HEK293 (cell line): Measurements from ENCODE around the gene BEX4.

Experiments
- CTCF ChIP-seq: fragments of 450-650 bp; formaldehyde crosslinking; IDR thresholded peaks from 2 replicates; pipeline ENCODE4 v1.5.1; 2016; ENCODE audit warnings: missing biosample characterization, missing genetic modification characterization
- FEZF1 ChIP-seq: fragments of 450-650 bp; formaldehyde crosslinking; IDR thresholded peaks from 2 replicates; pipeline ENCODE4 v1.5.1; 2016; ENCODE audit warnings: missing biosample characterization, missing genetic modification characterization
- GFI1B ChIP-seq: fragments of 450-650 bp; formaldehyde crosslinking; IDR thresholded peaks from 2 replicates; pipeline ENCODE4 v1.5.1; 2016; ENCODE audit warnings: missing biosample characterization, missing genetic modification characterization
- PATZ1 ChIP-seq: fragments of 450-650 bp; formaldehyde crosslinking; IDR thresholded peaks from 2 replicates; pipeline ENCODE4 v1.5.1; 2016; ENCODE audit warnings: missing biosample characterization, missing genetic modification characterization
- REST ChIP-seq: fragments of 450-650 bp; formaldehyde crosslinking; IDR thresholded peaks from 2 replicates; pipeline ENCODE4 v1.5.1; 2016; ENCODE audit warnings: missing biosample characterization, missing genetic modification characterization
- ZIC2 ChIP-seq: fragments of 450-650 bp; formaldehyde crosslinking; IDR thresholded peaks from 2 replicates; pipeline ENCODE4 v1.5.1; 2016; ENCODE audit warnings: missing biosample characterization, missing genetic modification characterization
- ZNF18 ChIP-seq: fragments of 450-650 bp; formaldehyde crosslinking; IDR thresholded peaks from 2 replicates; pipeline ENCODE4 v1.5.1; 2016; ENCODE audit warnings: missing biosample characterization, missing genetic modification characterization
- ZNF274 ChIP-seq, 2 experiments: fragments of 200-500 bp in 1 of 2; fragments of 450-650 bp in 1 of 2; sonication (Bioruptor generic) in 1 of 2; formaldehyde crosslinking in 1 of 2; IDR thresholded peaks; 2 replicates each; pipeline versions ENCODE4 v1.5.1 to v1.6.1; 2014 to 2016; ENCODE audit warnings: borderline replicate concordance in 1 of 2, inconsistent platforms in 1 of 2, low read length in 1 of 2, missing biosample characterization in 1 of 2, missing genetic modification characterization in 1 of 2
- ZNF350 ChIP-seq: fragments of 450-650 bp; formaldehyde crosslinking; IDR thresholded peaks from 2 replicates; pipeline ENCODE4 v1.5.0; 2017; ENCODE audit warnings: missing biosample characterization, mild to moderate bottlenecking, missing genetic modification characterization
- ZNF423 ChIP-seq: fragments of 450-650 bp; formaldehyde crosslinking; IDR thresholded peaks from 2 replicates; pipeline ENCODE4 v1.5.1; 2016; ENCODE audit warnings: missing biosample characterization, missing genetic modification characterization
- ZNF544 ChIP-seq: fragments of 450-650 bp; formaldehyde crosslinking; IDR thresholded peaks from 2 replicates; pipeline ENCODE4 v1.5.0; 2017; ENCODE audit warnings: missing biosample characterization, missing genetic modification characterization
- ZNF561 ChIP-seq: fragments of 450-650 bp; IDR thresholded peaks from 2 replicates; pipeline ENCODE4 v1.5.1; 2018; ENCODE audit warnings: missing biosample characterization, missing genetic modification characterization, borderline replicate concordance
- ZNF777 ChIP-seq: fragments of 450-650 bp; formaldehyde crosslinking; IDR thresholded peaks from 2 replicates; pipeline ENCODE4 v1.5.1; 2017; ENCODE audit warnings: missing biosample characterization, missing genetic modification characterization, borderline replicate concordance

- TF ChIP-seq ZNF350 (tag by site-specific recombination): no peak
- TF ChIP-seq CTCF (tag by site-specific recombination): no peak
- no peak for TF ChIP-seq ZNF777 (tag by site-specific recombination)
- no peak for TF ChIP-seq ZNF423 (tag by site-specific recombination)
- no peak for TF ChIP-seq ZNF18 (tag by site-specific recombination)
- TF ChIP-seq ZIC2 (tag by site-specific recombination): no peak
- no peak for TF ChIP-seq ZNF561 (tag by site-specific recombination)
- TF ChIP-seq REST: no peak
- TF ChIP-seq PATZ1: no peak
- TF ChIP-seq ZNF544 (tag by site-specific recombination): no peak
- no peak for TF ChIP-seq FEZF1 (tag by site-specific recombination)
- no peak for TF ChIP-seq GFI1B (tag by site-specific recombination)
- TF ChIP-seq ZNF274 (IDR thresholded peaks at IDR 0.05; ENCODE audit: low read length): no peak
- no peak for TF ChIP-seq ZNF274 (tag by site-specific recombination; IDR thresholded peaks at IDR 0.05; ENCODE audit: borderline replicate concordance)
These were observed 2.0 kb upstream of the BEX4 start for GRCh38 chrX:103212749-103213457.
